Sigmoid colon (tissue), 4 donors: ENCODE results near the gene NTRK3.

Experiments
- CTCF ChIP-seq, 4 experiments: fragments of 450-650 bp in 3 of 4; fragments of 200-600 bp in 1 of 4; IDR thresholded peaks; one replicate each; pipeline ENCODE4 v1.5.1; 2016 to 2019; ENCODE audit warnings: antibody characterized with exemption in 4 of 4, mild to moderate bottlenecking in 3 of 4, moderate library complexity in 2 of 4
- EP300 ChIP-seq, 4 donors: sonication (generic); formaldehyde crosslinking; IDR thresholded peaks; one replicate each; pipeline ENCODE4 v1.6.1; 2017; ENCODE audit warnings: antibody characterized with exemption in 4 of 4
- POLR2A ChIP-seq, 2 donors: fragments of 450-650 bp; IDR thresholded peaks; one replicate each; pipeline ENCODE4 v1.6.1; 2016; ENCODE audit warnings: antibody characterized with exemption in 2 of 2, mild to moderate bottlenecking in 2 of 2, moderate library complexity in 2 of 2
- POLR2AphosphoS5 ChIP-seq, 4 donors: sonication (generic); formaldehyde crosslinking; IDR thresholded peaks; one replicate each; pipeline ENCODE4 v1.6.1; 2017; ENCODE audit warnings: antibody characterized with exemption in 4 of 4

GRCh38 chr15:87841426-87841998 is 415.0 kb downstream of the NTRK3 start:
- no peak for TF ChIP-seq CTCF (IDR thresholded peaks at IDR 0.05)
- no peak for TF ChIP-seq EP300 (IDR thresholded peaks at IDR 0.05)
- no peak for TF ChIP-seq POLR2A (IDR thresholded peaks at IDR 0.05)
- no peak for TF ChIP-seq POLR2AphosphoS5 (IDR thresholded peaks at IDR 0.05)
